H1 (cell line): ENCODE results near the gene AIFM2. TPM values are rescaled to one million over a fixed set of nuclear protein-coding genes. Genes with fewer than 3 reads are reported as not detected.

Source experiments
- CTCF ChIA-PET: fragments of 300-600 bp; sonication (Branson Sonifier 250); formaldehyde crosslinking; loops from one replicate; lab custom pipeline; 2021; ENCODE audit not compliant: partially characterized antibody; lab: Charles Lee
- POLR2A ChIA-PET: fragments of 300-600 bp; sonication (Branson Sonifier 250); formaldehyde crosslinking; loops from one replicate; lab custom pipeline; 2021; ENCODE audit warnings: inconsistent platforms; ENCODE audit not compliant: partially characterized antibody; lab: Charles Lee
- DNase-seq, 2 experiments: peaks; one replicate each; pipeline versions ENCODE4 v3.0.0 to v3.0.0-alpha.2; 2010 to 2022; ENCODE audit warnings: low spot score in 2 of 2, low read depth in 1 of 2, mixed read lengths in 1 of 2
- FAIRE-seq: peaks from 2 replicates; lab custom pipeline; 2011; peaks lifted over from hg19 to GRCh38; lab: Jason Lieb, UNC
- H2AFZ ChIP-seq: 2 replicates; pipeline ENCODE4 v1.8.1; 2012; ENCODE audit warnings: low read length, inconsistent platforms
- H2AK5ac ChIP-seq: 2 replicates; pipeline ENCODE4 v1.6.1; 2013; ENCODE audit warnings: low read depth, low read length
- H2BK120ac ChIP-seq: replicated peaks from 2 replicates; pipeline ENCODE3; 2013; ENCODE audit warnings: low read depth, low read length, inconsistent platforms
- H2BK12ac ChIP-seq: 2 replicates; pipeline ENCODE4 v1.6.1; 2013; ENCODE audit warnings: low read depth, low read length
- H2BK15ac ChIP-seq: 2 replicates; pipeline ENCODE4 v1.6.1; 2013; ENCODE audit warnings: low read length
- H2BK20ac ChIP-seq: 2 replicates; pipeline ENCODE4 v1.6.1; 2013; ENCODE audit warnings: low read length
- H2BK5ac ChIP-seq: 2 replicates; pipeline ENCODE4 v1.6.1; 2013; ENCODE audit warnings: low read depth, low read length
- H3K14ac ChIP-seq: 2 replicates; pipeline ENCODE4 v1.6.1; 2013; ENCODE audit warnings: inconsistent platforms; ENCODE audit not compliant: insufficient read length
- H3K18ac ChIP-seq: 2 replicates; pipeline ENCODE4 v1.6.1; 2013; ENCODE audit warnings: low read length; ENCODE audit errors: extremely low read depth
- H3K23ac ChIP-seq: 2 replicates; pipeline ENCODE4 v1.6.1; 2013; ENCODE audit warnings: inconsistent platforms; ENCODE audit not compliant: insufficient read length
- H3K23me2 ChIP-seq: 2 replicates; pipeline ENCODE4 v1.6.1; 2013; ENCODE audit warnings: low read depth, low read length
- H3K27ac ChIP-seq: 2 replicates; pipeline ENCODE4 v1.6.1; 2011; ENCODE audit warnings: low read depth, low read length, inconsistent platforms
- H3K27me3 ChIP-seq, 4 experiments: replicated peaks in 1 of 4; 1 replicate in 1 of 4; 2 replicates in 3 of 4; pipeline versions ENCODE4 v1.6.1 to v1.8.1; 2011 to 2013; ENCODE audit warnings: low read length in 3 of 4, mild to moderate bottlenecking in 3 of 4, inconsistent platforms in 2 of 4, mixed read lengths in 2 of 4, moderate library complexity in 1 of 4; ENCODE audit not compliant: control insufficient read depth in 3 of 4, insufficient read depth in 3 of 4; ENCODE audit errors: extremely low read depth in 1 of 4
- H3K36me3 ChIP-seq, 4 experiments: 2 replicates each; pipeline versions ENCODE4 v1.6.1 to v1.8.1; 2011 to 2013; ENCODE audit warnings: mild to moderate bottlenecking in 4 of 4, low read length in 3 of 4, moderate library complexity in 2 of 4, control low read depth in 1 of 4, inconsistent platforms in 1 of 4; ENCODE audit not compliant: insufficient read depth in 4 of 4, control insufficient read depth in 2 of 4
- H3K4ac ChIP-seq: replicated peaks from 2 replicates; pipeline ENCODE3; 2013; ENCODE audit warnings: low read length, low read depth, mixed read lengths, inconsistent platforms; ENCODE audit not compliant: insufficient read length
- H3K4me1 ChIP-seq, 4 experiments: replicated peaks in 1 of 4; 1 replicate in 1 of 4; 2 replicates in 3 of 4; pipeline versions ENCODE4 v1.6.1 to v1.8.1; 2011 to 2013; ENCODE audit warnings: low read length in 3 of 4, inconsistent platforms in 2 of 4, mixed read lengths in 1 of 4; ENCODE audit not compliant: insufficient read depth in 4 of 4, control insufficient read depth in 3 of 4
- H3K4me2 ChIP-seq, 2 experiments: 2 replicates each; pipeline versions ENCODE4 v1.6.1 to v1.8.1; 2011 to 2013; ENCODE audit warnings: low read depth in 2 of 2, low read length in 2 of 2, control low read depth in 1 of 2, inconsistent platforms in 1 of 2, mild to moderate bottlenecking in 1 of 2; ENCODE audit not compliant: insufficient read depth in 1 of 2
- H3K4me3 ChIP-seq, 4 experiments: fragments of 200-600, 300-600 bp in 1 of 4; sonication (generic), shearing (Covaris generic), sonication (Bioruptor Twin) in 1 of 4; 2 replicates each; pipeline versions ENCODE4 v1.5.1 to v1.8.1; 2011 to 2016; ENCODE audit warnings: low read length in 4 of 4, low read depth in 3 of 4, control low read depth in 2 of 4, inconsistent platforms in 2 of 4, mild to moderate bottlenecking in 2 of 4, mixed read lengths in 1 of 4, moderate library complexity in 1 of 4; ENCODE audit not compliant: insufficient read depth in 2 of 4; ENCODE audit errors: extremely low read depth in 1 of 4
- H3K56ac ChIP-seq: replicated peaks from 2 replicates; pipeline ENCODE3; 2013; ENCODE audit warnings: low read depth, mild to moderate bottlenecking, mixed read lengths, low read length, inconsistent platforms; ENCODE audit not compliant: insufficient read length
- H3K79me1 ChIP-seq: 2 replicates; pipeline ENCODE4 v1.6.1; 2013; ENCODE audit warnings: low read depth, low read length, control low read depth
- H3K79me2 ChIP-seq, 2 experiments: 2 replicates each; pipeline versions ENCODE4 v1.6.1 to v1.8.1; 2012 to 2013; ENCODE audit warnings: low read length in 2 of 2, mild to moderate bottlenecking in 2 of 2, inconsistent platforms in 1 of 2; ENCODE audit not compliant: insufficient read depth in 2 of 2, control insufficient read depth in 1 of 2
- H3K9ac ChIP-seq, 4 experiments: replicated peaks in 1 of 4; 1 replicate in 1 of 4; 2 replicates in 3 of 4; pipeline versions ENCODE4 v1.6.1 to v1.8.1; 2011 to 2013; ENCODE audit warnings: low read depth in 3 of 4, low read length in 3 of 4, control low read depth in 2 of 4, mild to moderate bottlenecking in 2 of 4, moderate library complexity in 2 of 4, inconsistent platforms in 1 of 4; ENCODE audit errors: extremely low read depth in 1 of 4
- H3K9me3 ChIP-seq, 2 experiments: 2 replicates each; pipeline versions ENCODE4 v1.6.1 to v1.8.1; 2012 to 2013; ENCODE audit warnings: mild to moderate bottlenecking in 2 of 2, moderate library complexity in 2 of 2, control low read depth in 1 of 2, inconsistent platforms in 1 of 2, low read depth in 1 of 2, low read length in 1 of 2, mixed read lengths in 1 of 2; ENCODE audit not compliant: insufficient read depth in 2 of 2
- H4K20me1 ChIP-seq, 2 experiments: replicated peaks in 1 of 2; 2 replicates each; pipeline versions ENCODE3 to v1.8.1; 2011 to 2013; ENCODE audit warnings: inconsistent platforms in 2 of 2, low read length in 2 of 2, mild to moderate bottlenecking in 1 of 2; ENCODE audit not compliant: insufficient read depth in 2 of 2, control insufficient read depth in 1 of 2
- H4K5ac ChIP-seq: 2 replicates; pipeline ENCODE4 v1.6.1; 2013; ENCODE audit warnings: low read length, low read depth, mixed read lengths, inconsistent platforms; ENCODE audit not compliant: insufficient read length
- H4K8ac ChIP-seq: 2 replicates; pipeline ENCODE4 v1.8.0; 2013; ENCODE audit warnings: mild to moderate bottlenecking, moderate library complexity, low read length, inconsistent platforms; ENCODE audit not compliant: insufficient read depth; ENCODE audit errors: extremely low read depth
- H4K91ac ChIP-seq: replicated peaks from 2 replicates; pipeline ENCODE3; 2013; ENCODE audit warnings: low read length, mixed read lengths, inconsistent platforms; ENCODE audit not compliant: insufficient read length
- BRCA1 ChIP-seq: IDR thresholded peaks from 2 replicates; pipeline ENCODE4 v1.6.1; 2012; ENCODE audit warnings: low read depth, low read length, improper control_type of control experiment
- KDM5A ChIP-seq: fragments of 200-600 bp; IDR thresholded peaks from 2 replicates; pipeline ENCODE4 v1.7.1; 2012; ENCODE audit warnings: mild to moderate bottlenecking, low read length, inconsistent platforms, mixed read lengths
- MAFK ChIP-seq: IDR thresholded peaks from 2 replicates; pipeline ENCODE4 v1.6.1; 2012; ENCODE audit warnings: low read depth, mild to moderate bottlenecking, improper control_type of control experiment, low read length
- NRF1 ChIP-seq: IDR thresholded peaks from 2 replicates; pipeline ENCODE4 v1.6.1; 2011; ENCODE audit warnings: mild to moderate bottlenecking, low read depth, low read length, improper control_type of control experiment
- RAD21 ChIP-seq, 2 experiments: IDR thresholded peaks in 1 of 2; conservative IDR thresholded peaks in 1 of 2; 2 replicates each; pipeline ENCODE4 v1.6.1; 2011; ENCODE audit warnings: low read depth in 2 of 2, low read length in 2 of 2, improper control_type of control experiment in 1 of 2, inconsistent platforms in 1 of 2, mild to moderate bottlenecking in 1 of 2, moderate library complexity in 1 of 2
- USF2 ChIP-seq: IDR thresholded peaks from 2 replicates; pipeline ENCODE4 v1.6.1; 2011; ENCODE audit warnings: low read length, improper control_type of control experiment
- WGBS, 2 experiments: shearing (Covaris generic) in 1 of 2; methylation state at CpG; one replicate each; pipeline versions ENCODE4 v1.1.6 to v1.1.7; 2013 to 2015; ENCODE audit warnings: low lambda C conversion rate in 2 of 2, mixed read lengths in 2 of 2, inconsistent platforms in 1 of 2, low coverage in 1 of 2, missing lambda C conversion rate in 1 of 2; ENCODE audit not compliant: insufficient replicate concordance in 2 of 2, insufficient coverage in 1 of 2, insufficient read length in 1 of 2; ENCODE audit errors: extremely low coverage in 1 of 2, missing lambda C conversion rate in 1 of 2; 5-methylcytosine and 5-hydroxymethylcytosine counted together
- polyA plus RNA-seq, 7 experiments: library from polyadenylated mRNA; depleted of rRNA in 3 of 7; stranded (reverse) in 5 of 7; unstranded in 2 of 7; fragments of >200 nt in 5 of 7; fragments of 200-250 nt in 2 of 7; gene quantifications; 1 replicate in 5 of 7; 2 replicates in 1 of 7; 4 replicates in 1 of 7; pipeline versions ENCODE4 v1.2.1 to v1.2.3, GENCODE V29; 2011 to 2013; ENCODE audit warnings: missing spikeins in 2 of 7, mixed read lengths in 2 of 7
- total RNA-seq: library from RNA; stranded (reverse); fragmentation: NEBNext Ultra II Directional; extraction: Animal tissue kit (Norgen Biotek cat#: 25700); gene quantifications from 2 replicates; pipeline ENCODE4 v1.2.1, GENCODE V29; 2021

Gene AIFM2
- total and polyA plus RNA-seq, 2 of the 8 experiments (the other 6 are each of a cell fraction or from before 2014, with no cell fraction given) = 4.0 TPM

GRCh38 chr10:70070834-70071233 is 61.8 kb downstream of the AIFM2 start:
- no peak overlapping the region for H4K91ac ChIP-seq
- H2BK20ac ChIP-seq = no peak overlapping the region
- no peaks in the 10 kb centered on the region for H3K9me3 ChIP-seq
- no peak for FAIRE-seq
- no peaks in the 10 kb centered on the region for H3K4me1 ChIP-seq
- TF ChIP-seq KDM5A (no peak), NRF1 (no peak), USF2 (no peak), BRCA1 (no peak), MAFK (no peak), RAD21 (IDR thresholded peaks at IDR 0.05 in 1 of 2, conservative IDR thresholded peaks at IDR 0.05 in 1 of 2; ENCODE audit: low read depth in 2 of 2, low read length in 2 of 2) (no peak)
- H3K4ac ChIP-seq = no peak overlapping the region
- no peaks in the 10 kb centered on the region for H3K23me2 ChIP-seq
- H3K79me1 ChIP-seq = no peaks in the 10 kb centered on the region
- H3K23ac ChIP-seq = no peak overlapping the region
- no peak overlapping the region for H3K56ac ChIP-seq
- H3K27ac ChIP-seq = no peak overlapping the region
- no peak overlapping the region for H2BK5ac ChIP-seq
- H3K4me2 ChIP-seq = no peak overlapping the region
- no peak overlapping the region for H2BK15ac ChIP-seq
- peaks cover 0 to 2% (median 0%) of the 10 kb centered on the region in 4 experiments; a peak in 2 of 7 replicates for H3K27me3 ChIP-seq
- ChIA-PET POLR2A (no interaction called here), CTCF (interaction anchor here (1.0 to 2.1 kb wide), 3 partner anchors 9 to 71 kb away, joined by 3 to 4 read pairs (median 3); no protein-coding TSS in a partner anchor)
- H2BK12ac ChIP-seq = no peak overlapping the region; the same call in 1 of the 2 replicates
- no peak overlapping the region for H4K8ac ChIP-seq
- H4K20me1 ChIP-seq = peaks cover 0 to 3% of the 10 kb centered on the region in 2 experiments
- DNase-seq = no peak
- H2BK120ac ChIP-seq = no peak overlapping the region
- no peaks in the 10 kb centered on the region for H3K79me2 ChIP-seq
- H3K14ac ChIP-seq = no peak overlapping the region
- WGBS, 2 experiments = 96% methylated on average over 10 of the region's 11 CpGs; no CpG with 5 or more reads in 1 of the 2 experiments
- no peak overlapping the region for H2AK5ac ChIP-seq
- H2AFZ ChIP-seq = no peak overlapping the region
- no peak overlapping the region for H3K9ac ChIP-seq
- H3K4me3 ChIP-seq = no peak overlapping the region
- H3K36me3 ChIP-seq = no peaks in the 10 kb centered on the region
- no peak overlapping the region for H3K18ac ChIP-seq
- H4K5ac ChIP-seq = no peak overlapping the region
